ENCODE data around the gene ATP5F1D.

- TF ChIP-seq CTCF (conservative IDR thresholded peaks at IDR 0.05) (no peak), EZH2 (IDR thresholded peaks at IDR 0.05; ENCODE audit: low read depth) (no peak)
Observed at GRCh38 chr19:1245494-1246264, 4.1 kb downstream of the ATP5F1D start.
